Vagina (tissue), 2 donors: ENCODE measurements around the gene PRRX1. TPM values are rescaled to one million over a fixed set of nuclear protein-coding genes. Genes with fewer than 3 reads are reported as not detected.

Experiments
- DNase-seq, 2 donors: peaks; one replicate each; pipeline ENCODE4 v3.0.0-alpha.2; 2017; ENCODE audit errors: extremely low spot score in 2 of 2
- H3K27ac ChIP-seq: fragments of 200-600 bp; sonication (generic); one replicate; pipeline ENCODE4 v1.5.1; 2019
- H3K27me3 ChIP-seq: fragments of 200-600 bp; sonication (generic); one replicate; pipeline ENCODE4 v1.5.1; 2019
- H3K36me3 ChIP-seq, 2 donors: fragments of 200-600 bp; sonication (generic); one replicate each; pipeline ENCODE4 v1.5.1; 2017 to 2019
- H3K4me1 ChIP-seq: fragments of 200-600 bp; sonication (generic); one replicate; pipeline ENCODE4 v1.5.1; 2019
- H3K4me3 ChIP-seq, 2 donors: fragments of 200-600 bp; sonication (generic); 1 replicate in 1 of 2; 2 replicates in 1 of 2; pipeline ENCODE4 v1.5.1; 2016 to 2019
- H3K9me3 ChIP-seq: fragments of 200-600 bp; sonication (generic); one replicate; pipeline ENCODE4 v1.5.1; 2019
- CTCF ChIP-seq, 3 experiments: fragments of 450-650 bp in 2 of 3; fragments of 200-600 bp in 1 of 3; sonication (generic) in 1 of 3; IDR thresholded peaks; one replicate each; pipeline ENCODE4 v1.5.1; 2017 to 2019; ENCODE audit warnings: antibody characterized with exemption in 3 of 3, mild to moderate bottlenecking in 2 of 3, moderate library complexity in 2 of 3
- POLR2A ChIP-seq, 2 donors: fragments of 450-650 bp; IDR thresholded peaks; one replicate each; pipeline ENCODE4 v1.6.1; 2017; ENCODE audit warnings: antibody characterized with exemption in 2 of 2, mild to moderate bottlenecking in 2 of 2, moderate library complexity in 2 of 2
- POLR2AphosphoS5 ChIP-seq, 2 donors: sonication (generic); formaldehyde crosslinking; IDR thresholded peaks; one replicate each; pipeline ENCODE4 v1.9.0; 2017; ENCODE audit warnings: antibody characterized with exemption in 2 of 2, mild to moderate bottlenecking in 2 of 2, low read depth in 1 of 2; ENCODE audit not compliant: insufficient read depth in 1 of 2
- intact Hi-C: fragments of 100-400 bp; cut with DNase I; formaldehyde crosslinking; loops from one replicate; pipeline ENCODE4 v1.15.1; 2023
- total RNA-seq: library from RNA; depleted of rRNA; stranded (reverse); fragments of >200 nt; gene quantifications from one replicate; pipeline ENCODE4 v1.2.3, GENCODE V29; 2016

Gene PRRX1
- total RNA-seq, 1 donor from 2014 or later: 108 TPM

- no peaks in the 10 kb centered on the region for H3K27me3 ChIP-seq
- no peak overlapping the region for H3K4me3 ChIP-seq
- no peaks in the 10 kb centered on the region for H3K36me3 ChIP-seq
- H3K27ac ChIP-seq: peak overlapping the region; percentile 59
- TF ChIP-seq POLR2AphosphoS5 (IDR thresholded peaks at IDR 0.05; ENCODE audit: insufficient read depth in 1 of 2, low read depth in 1 of 2) (no peak), POLR2A (IDR thresholded peaks at IDR 0.05) (no peak), CTCF (IDR thresholded peaks at IDR 0.05) (no peak)
- H3K4me1 ChIP-seq: peaks cover 90% of the 10 kb centered on the region
- H3K9me3 ChIP-seq: no peaks in the 10 kb centered on the region
- intact Hi-C loops: no loop called here
- no peak for DNase-seq
Measured at GRCh38 chr1:170694172-170694926, 30.4 kb downstream of the PRRX1 start.

- peaks cover 96% of the 10 kb centered on the region for H3K4me1 ChIP-seq
- DNase-seq: no peak
- H3K36me3 ChIP-seq: no peaks in the 10 kb centered on the region
- H3K9me3 ChIP-seq: no peaks in the 10 kb centered on the region
- no peak overlapping the region for H3K4me3 ChIP-seq
- H3K27me3 ChIP-seq: no peaks in the 10 kb centered on the region
- intact Hi-C loops: no loop called here
- peak overlapping the region; percentile 51 for H3K27ac ChIP-seq
- TF ChIP-seq POLR2AphosphoS5 (IDR thresholded peaks at IDR 0.05; ENCODE audit: insufficient read depth in 1 of 2, low read depth in 1 of 2) (no peak), POLR2A (IDR thresholded peaks at IDR 0.05) (no peak), CTCF (IDR thresholded peaks at IDR 0.05) (no peak)
Measured at GRCh38 chr1:170695955-170696590, 32.1 kb downstream of the PRRX1 start.

GRCh38 chr1:170696591-170697290 lies 32.8 kb downstream of the PRRX1 start:
- H3K27me3 ChIP-seq: no peaks in the 10 kb centered on the region
- H3K4me1 ChIP-seq: peaks cover 95% of the 10 kb centered on the region
- no peaks in the 10 kb centered on the region for H3K36me3 ChIP-seq
- no peak for DNase-seq
- TF ChIP-seq POLR2A (IDR thresholded peaks at IDR 0.05) (no peak), CTCF (IDR thresholded peaks at IDR 0.05) (no peak), POLR2AphosphoS5 (IDR thresholded peaks at IDR 0.05; ENCODE audit: insufficient read depth in 1 of 2, low read depth in 1 of 2) (no peak)
- H3K4me3 ChIP-seq: no peak overlapping the region
- peak overlapping the region; percentile 51 for H3K27ac ChIP-seq
- intact Hi-C loops: no loop called here
- H3K9me3 ChIP-seq: no peaks in the 10 kb centered on the region

- no peak overlapping the region for H3K4me3 ChIP-seq
- no peaks in the 10 kb centered on the region for H3K27me3 ChIP-seq
- intact Hi-C loops: no loop called here
- H3K4me1 ChIP-seq: peaks cover 95% of the 10 kb centered on the region
- no peak for DNase-seq
- H3K27ac ChIP-seq: peak overlapping the region; percentile 51
- no peaks in the 10 kb centered on the region for H3K36me3 ChIP-seq
- H3K9me3 ChIP-seq: no peaks in the 10 kb centered on the region
- TF ChIP-seq POLR2A (IDR thresholded peaks at IDR 0.05) (no peak), POLR2AphosphoS5 (IDR thresholded peaks at IDR 0.05; ENCODE audit: insufficient read depth in 1 of 2, low read depth in 1 of 2) (no peak), CTCF (IDR thresholded peaks at IDR 0.05) (no peak)
Measured at GRCh38 chr1:170697316-170697715, 33.4 kb downstream of the PRRX1 start.
